Left ventricle myocardium inferior (tissue), 1 donor: ENCODE data around the gene GDPD4. TPM values are rescaled to one million over a fixed set of nuclear protein-coding genes. Genes with fewer than 3 reads are reported as not detected.

Experiments used
- DNase-seq: peaks from one replicate; pipeline ENCODE4 v3.0.0-alpha.2; 2020
- H3K27ac ChIP-seq: fragments of 200-600 bp; replicated peaks from 2 replicates; pipeline ENCODE4 v1.8.0; 2021
- H3K27me3 ChIP-seq: fragments of 200-600 bp; 2 replicates; pipeline ENCODE4 v1.8.0; 2021; ENCODE audit warnings: low read depth
- H3K36me3 ChIP-seq: fragments of 200-600 bp; 2 replicates; pipeline ENCODE4 v1.8.0; 2021
- H3K4me1 ChIP-seq: fragments of 200-600 bp; 2 replicates; pipeline ENCODE4 v1.8.0; 2021
- H3K4me3 ChIP-seq: fragments of 200-600 bp; 2 replicates; pipeline ENCODE4 v1.8.0; 2021; ENCODE audit warnings: mild to moderate bottlenecking, moderate library complexity
- H3K9me3 ChIP-seq: fragments of 200-600 bp; replicated peaks from 2 replicates; pipeline ENCODE4 v1.8.0; 2021
- CTCF ChIP-seq: fragments of 200-600 bp; IDR thresholded peaks from 2 replicates; pipeline ENCODE4 v1.8.0; 2021; ENCODE audit warnings: antibody characterized with exemption, mild to moderate bottlenecking, borderline replicate concordance
- intact Hi-C: fragments of 100-400 bp; cut with micrococcal nuclease; formaldehyde crosslinking; loops from one replicate; pipeline ENCODE4 v1.11.0; 2022
- total RNA-seq: library from RNA; stranded (reverse); fragmentation: NEBNext Ultra II Directional; extraction: Animal tissue kit (Norgen Biotek cat#: 25700); gene quantifications from one replicate; pipeline ENCODE4 v1.2.1, GENCODE V29; 2021
- donor health status: DM: no; HTN: yes; CAD: no; lungs with severe emphysema.

Gene GDPD4
- total RNA-seq, 1 donor from 2014 or later, result not detected

- no peak for DNase-seq
- Histone ChIP-seq H3K4me3 (no peak overlapping the region), H3K27ac (no peak overlapping the region), H3K4me1 (peaks cover 4% of the 10 kb centered on the region), H3K36me3 (no peaks in the 10 kb centered on the region), H3K27me3 (no peaks in the 10 kb centered on the region), H3K9me3 (no peaks in the 10 kb centered on the region)
- TF ChIP-seq CTCF, result no peak
- intact Hi-C loops, result no loop called here
Observed at GRCh38 chr11:77320351-77320750, 18.9 kb upstream of the GDPD4 start.

- Histone ChIP-seq H3K4me1 (peaks cover 4% of the 10 kb centered on the region), H3K4me3 (no peak overlapping the region), H3K9me3 (no peaks in the 10 kb centered on the region), H3K27me3 (no peaks in the 10 kb centered on the region), H3K36me3 (no peaks in the 10 kb centered on the region), H3K27ac (no peak overlapping the region)
- TF ChIP-seq CTCF, result no peak
- DNase-seq, result no peak
- intact Hi-C loops, result no loop called here
Observed at GRCh38 chr11:77318600-77318999, 17.1 kb upstream of the GDPD4 start.

- intact Hi-C loops, result no loop called here
- TF ChIP-seq CTCF, result no peak
- Histone ChIP-seq H3K9me3 (no peaks in the 10 kb centered on the region), H3K27me3 (no peaks in the 10 kb centered on the region), H3K4me3 (no peak overlapping the region), H3K36me3 (no peaks in the 10 kb centered on the region), H3K4me1 (no peaks in the 10 kb centered on the region), H3K27ac (no peak overlapping the region)
- no peak for DNase-seq
Observed at GRCh38 chr11:77316733-77317342, 15.4 kb upstream of the GDPD4 start.

GRCh38 chr11:77312107-77312506 is 10.6 kb upstream of the GDPD4 start:
- no peak for TF ChIP-seq CTCF
- DNase-seq, result no peak
- Histone ChIP-seq H3K4me3 (no peak overlapping the region), H3K9me3 (no peaks in the 10 kb centered on the region), H3K36me3 (no peaks in the 10 kb centered on the region), H3K27ac (no peak overlapping the region), H3K27me3 (no peaks in the 10 kb centered on the region), H3K4me1 (no peaks in the 10 kb centered on the region)
- intact Hi-C loops, result no loop called here

DNA sequence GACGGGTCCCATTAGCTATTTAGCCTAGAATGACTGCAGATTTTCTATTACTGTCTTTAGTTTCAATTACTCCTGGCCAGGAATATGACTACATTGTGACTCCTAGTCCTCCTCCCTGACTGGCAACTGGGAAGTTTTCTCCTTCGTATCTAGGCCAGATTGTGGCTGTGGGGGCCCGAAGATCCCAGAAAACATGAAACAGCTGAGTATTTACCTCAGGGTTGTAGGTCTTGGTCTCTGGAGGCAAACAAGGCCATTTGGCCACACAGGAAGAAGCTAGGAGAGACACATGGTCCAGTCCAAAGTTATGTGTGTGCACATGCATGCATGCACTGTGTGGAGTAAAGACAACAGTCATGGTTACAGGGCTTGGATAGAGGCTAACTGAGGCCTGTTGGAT is 10.2 kb upstream of the GDPD4 start:
- intact Hi-C loops, result no loop called here

More for the DNA sequence above, 10.2 kb upstream of the GDPD4 start:
- H3K4me1 ChIP-seq, result no peaks in the 10 kb centered on the region
- H3K9me3 ChIP-seq, result no peaks in the 10 kb centered on the region
- no peaks in the 10 kb centered on the region for H3K36me3 ChIP-seq
- DNase-seq, result no peak
- TF ChIP-seq CTCF, result no peak
- no peak overlapping the region for H3K27ac ChIP-seq
- H3K27me3 ChIP-seq, result no peaks in the 10 kb centered on the region
- H3K4me3 ChIP-seq, result no peak overlapping the region
